AG10803 (cell line): ENCODE results near the gene COA8.

ENCODE experiments used
- DNase-seq: peaks from one replicate; pipeline ENCODE4 v3.0.0; 2010; ENCODE audit warnings: low read depth
- H3K4me3 ChIP-seq: 2 replicates; pipeline ENCODE4 v1.5.1; 2011; ENCODE audit warnings: mild to moderate bottlenecking, low read length, control low read depth
- CTCF ChIP-seq: conservative IDR thresholded peaks from 2 replicates; pipeline ENCODE4 v1.5.1; 2011; ENCODE audit warnings: mild to moderate bottlenecking, low read length, control low read depth, inconsistent platforms

Gene COA8

GRCh38 chr14:103562429-103563225 is at the start of gene COA8, which contains the start of gene BAG5:
COA8 (plus strand) TSS chr14:103562960; CDS start chr14:103563002, 42 bp downstream.
BAG5 (minus strand) TSS chr14:103562657; CDS start chr14:103561164, 1,493 bp downstream.
- peak within 1 kb of the TSS; percentile 87 for H3K4me3 ChIP-seq
- peak; percentile 84 for DNase-seq
- TF ChIP-seq CTCF, result no peak

- DNase-seq, result no peak
- no peak overlapping the region for H3K4me3 ChIP-seq
- TF ChIP-seq CTCF, result no peak
These were observed 48.0 kb upstream of the COA8 start for GRCh38 chr14:103514596-103515421.

- H3K4me3 ChIP-seq, result no peak overlapping the region
- DNase-seq, result no peak
- no peak for TF ChIP-seq CTCF
These were observed 46.2 kb upstream of the COA8 start for GRCh38 chr14:103516426-103517173.

- no peak for TF ChIP-seq CTCF
- H3K4me3 ChIP-seq, result no peak overlapping the region
- DNase-seq, result no peak
These were observed 45.6 kb upstream of the COA8 start for GRCh38 chr14:103517174-103517566.

- no peak overlapping the region for H3K4me3 ChIP-seq
- no peak for TF ChIP-seq CTCF
- DNase-seq, result no peak
These were observed 44.9 kb upstream of the COA8 start for GRCh38 chr14:103517721-103518421.

GRCh38 chr14:103518422-103519042 is 44.2 kb upstream of the COA8 start:
- DNase-seq, result peak; percentile 39
- TF ChIP-seq CTCF, result peak; percentile 83
- no peak overlapping the region for H3K4me3 ChIP-seq
